Peyer's patch (tissue), 4 donors: Measurements from ENCODE around the gene RNASEH1.

Experiments
- CTCF ChIP-seq, 6 experiments: fragments of 450-650 bp in 4 of 6; fragments of 200-600 bp in 2 of 6; sonication (generic) in 1 of 6; IDR thresholded peaks; one replicate each; pipeline ENCODE4 v1.5.1; 2017 to 2019; ENCODE audit warnings: antibody characterized with exemption in 6 of 6, mild to moderate bottlenecking in 3 of 6, moderate library complexity in 1 of 6
- POLR2A ChIP-seq, 2 donors: fragments of 450-650 bp; IDR thresholded peaks; one replicate each; pipeline ENCODE4 v1.5.1; 2017; ENCODE audit warnings: antibody characterized with exemption in 2 of 2, mild to moderate bottlenecking in 2 of 2, moderate library complexity in 2 of 2

GRCh38 chr2:3566806-3567205, 8.7 kb upstream of the RNASEH1 start:
- TF ChIP-seq CTCF (IDR thresholded peaks at IDR 0.05), result no peak
- TF ChIP-seq POLR2A (IDR thresholded peaks at IDR 0.05), result no peak
